Measurements from ENCODE around the gene CHRNB4. TPM values are rescaled to one million over a fixed set of nuclear protein-coding genes. Genes with fewer than 3 reads are reported as not detected.

The CHRNB4 gene
- total RNA-seq, 1 experiment from 2014 or later: not detected

DNA sequence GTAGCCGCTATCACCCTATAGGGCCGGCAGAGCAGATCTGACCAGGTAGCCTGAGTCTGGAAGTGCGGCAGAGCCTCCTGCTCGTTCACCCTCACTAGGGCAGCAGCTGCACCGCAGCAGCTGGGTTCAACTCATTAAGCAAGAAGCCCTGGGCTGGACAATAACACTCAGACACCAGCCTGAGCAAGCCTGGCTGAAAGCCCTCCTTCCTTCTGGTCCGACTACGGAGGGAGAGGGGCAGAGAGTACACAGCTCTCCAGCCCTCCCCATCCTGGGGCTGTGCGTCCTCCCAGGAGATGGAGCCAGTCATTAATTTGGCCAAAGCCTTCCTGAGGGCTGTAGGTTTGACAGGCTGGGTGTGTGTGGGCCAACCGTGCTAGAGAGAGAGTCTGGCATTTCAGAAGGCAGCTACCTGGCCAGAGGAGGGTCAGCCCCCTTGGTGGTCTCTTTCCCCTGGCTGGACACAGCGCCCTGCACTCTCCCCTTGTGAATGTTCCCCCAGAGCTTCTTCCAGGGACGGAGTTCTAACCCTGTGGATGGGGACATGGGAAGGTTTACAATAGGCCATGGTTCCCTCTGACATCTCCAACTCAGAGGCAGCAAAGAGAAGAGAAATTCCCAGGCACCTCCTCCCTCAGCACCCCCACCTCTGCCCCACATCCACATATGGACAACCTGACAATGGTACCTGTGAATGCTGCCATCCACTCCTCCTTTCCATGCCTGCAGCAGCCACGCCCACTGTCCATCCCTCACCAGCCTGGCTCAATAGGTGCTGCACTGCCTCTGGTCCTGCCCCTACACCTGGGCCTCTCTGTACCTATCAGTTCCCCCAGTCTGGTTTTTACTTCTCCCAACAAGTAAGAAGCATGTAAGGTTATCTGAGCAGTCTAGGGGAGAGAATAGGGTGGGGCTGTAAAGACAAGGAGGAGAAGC lies 6.5 kb downstream of the CHRNB4 start:
- no peak for DNase-seq (ENCODE audit: low spot score)

DNA sequence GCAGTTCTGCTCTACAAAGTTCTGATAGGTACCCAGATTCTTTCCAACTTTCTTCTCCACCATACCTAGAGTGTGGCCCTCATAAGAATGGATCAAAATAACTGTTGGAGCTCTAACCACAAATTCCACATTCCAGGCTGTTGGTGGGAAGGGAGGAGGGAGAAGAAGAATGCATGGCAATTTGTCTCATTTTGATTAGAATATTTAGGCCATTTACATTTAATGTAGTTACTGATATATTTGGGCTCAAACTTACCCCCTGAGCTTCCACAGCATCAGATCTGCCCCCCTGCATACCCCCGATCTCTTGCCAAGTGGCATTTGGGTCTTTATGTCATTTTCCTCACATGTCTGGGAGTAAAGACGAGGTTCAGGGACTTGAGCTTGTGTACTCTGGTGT lies 7.7 kb downstream of the CHRNB4 start:
- no peak for DNase-seq (ENCODE audit: low spot score)

DNA sequence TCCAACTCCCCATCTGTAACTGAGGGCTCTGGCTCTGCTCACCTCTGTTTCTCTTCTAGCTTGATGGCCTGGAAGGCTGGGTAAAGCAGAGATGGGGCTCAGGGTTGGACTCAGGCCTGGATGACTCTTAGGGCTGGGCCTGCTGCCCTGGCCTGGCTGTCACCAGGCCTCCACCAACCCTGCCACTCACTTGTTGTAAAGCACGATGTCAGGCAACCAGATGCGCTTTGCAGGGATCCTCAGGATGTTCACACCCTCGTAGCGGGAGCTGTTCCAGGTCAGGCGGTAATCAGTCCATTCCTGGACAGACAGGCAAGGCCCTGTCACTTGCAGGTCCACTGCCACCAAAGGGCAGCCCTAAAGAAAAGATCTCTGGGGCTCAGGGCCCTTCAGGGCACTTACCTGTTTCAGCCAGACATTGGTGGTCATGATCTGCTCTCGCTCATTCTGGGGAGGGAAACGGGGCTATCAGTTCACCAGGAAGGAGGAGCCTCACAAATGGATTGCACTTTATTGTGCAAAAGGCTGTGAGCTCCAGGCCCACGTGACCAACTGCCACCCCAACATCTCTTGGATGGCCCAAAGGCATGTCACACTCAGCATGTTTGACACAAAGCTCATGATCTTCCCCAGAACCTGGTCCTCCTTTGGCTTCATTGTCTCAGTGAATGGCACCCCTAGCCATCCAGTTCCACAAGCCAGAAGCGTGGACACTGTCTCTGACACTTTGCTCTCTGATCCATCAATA lies 9.9 kb downstream of the CHRNB4 start:
- DNase-seq (ENCODE audit: low spot score): no peak

DNA sequence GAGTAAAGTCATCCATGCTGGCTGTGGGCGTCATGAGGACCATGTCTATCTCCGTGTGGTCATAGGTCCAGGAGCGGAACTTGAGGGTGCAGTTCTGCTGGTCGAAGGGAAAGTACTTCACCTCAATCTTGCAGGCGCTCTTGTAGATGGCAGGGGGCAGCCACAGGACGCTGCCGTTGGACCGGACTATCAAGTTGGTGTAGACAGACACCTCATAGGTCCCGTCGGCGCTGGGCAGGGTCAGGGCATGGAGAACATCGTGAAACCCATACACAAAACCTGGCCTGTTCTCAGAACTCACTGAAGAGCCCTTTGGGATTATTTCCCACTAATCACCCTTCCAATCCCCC lies 11.3 kb downstream of the CHRNB4 start:
- no peak for DNase-seq (ENCODE audit: low spot score)

DNA sequence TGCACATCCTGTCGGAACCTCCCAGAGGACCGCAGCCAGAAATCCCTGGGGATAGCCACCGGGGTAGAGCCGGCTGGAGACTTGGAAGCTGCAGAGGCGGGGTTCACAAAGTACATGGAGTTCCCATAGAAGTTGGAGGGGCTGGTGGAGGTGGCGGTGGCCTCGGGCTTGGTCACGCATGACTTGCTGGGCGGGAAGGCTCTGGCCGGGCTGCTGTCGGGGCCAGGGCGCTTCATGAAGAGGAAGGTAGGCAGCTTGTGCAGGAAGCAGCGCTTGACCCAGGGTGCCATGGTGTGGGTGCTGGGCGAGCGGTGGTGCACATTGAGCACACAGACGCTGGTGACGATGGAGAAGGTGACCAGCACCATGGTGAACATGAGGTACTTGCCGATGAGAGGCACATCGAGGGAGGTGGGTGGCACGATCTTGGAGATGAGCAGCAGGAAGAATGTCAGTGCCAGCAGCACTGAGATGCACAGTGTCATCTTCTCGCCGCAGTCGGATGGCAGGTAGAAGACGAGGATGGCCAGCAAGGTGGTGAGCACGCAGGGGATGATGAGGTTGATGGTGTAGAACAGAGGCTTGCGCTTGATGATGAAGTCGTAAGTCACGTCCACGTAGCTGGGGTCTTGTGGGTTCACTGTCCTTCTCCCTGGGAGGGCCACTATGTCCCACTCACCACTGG lies 11.8 kb downstream of the CHRNB4 start:
- no peak for DNase-seq (ENCODE audit: low spot score)

DNA sequence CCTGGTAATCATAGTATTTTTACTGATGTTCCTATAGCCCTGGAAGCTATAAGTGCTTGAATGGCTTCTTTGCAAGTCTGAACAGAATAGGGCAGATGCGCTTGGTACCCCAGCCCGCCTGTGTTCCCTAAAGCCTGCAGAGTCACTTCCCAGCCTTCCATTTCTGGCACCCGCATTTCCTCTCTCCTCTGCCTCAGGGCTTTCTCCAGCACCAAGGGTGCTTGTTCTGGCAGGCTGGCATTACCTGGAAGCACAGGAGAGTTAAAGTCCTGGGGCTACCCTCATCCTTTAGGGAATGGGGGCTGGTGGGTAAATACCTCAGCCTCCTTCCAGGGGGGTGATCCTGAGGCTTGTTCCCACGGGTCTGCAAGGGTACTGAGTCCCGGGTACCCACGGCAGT lies 12.8 kb downstream of the CHRNB4 start:
- DNase-seq (ENCODE audit: low spot score): no peak

DNA sequence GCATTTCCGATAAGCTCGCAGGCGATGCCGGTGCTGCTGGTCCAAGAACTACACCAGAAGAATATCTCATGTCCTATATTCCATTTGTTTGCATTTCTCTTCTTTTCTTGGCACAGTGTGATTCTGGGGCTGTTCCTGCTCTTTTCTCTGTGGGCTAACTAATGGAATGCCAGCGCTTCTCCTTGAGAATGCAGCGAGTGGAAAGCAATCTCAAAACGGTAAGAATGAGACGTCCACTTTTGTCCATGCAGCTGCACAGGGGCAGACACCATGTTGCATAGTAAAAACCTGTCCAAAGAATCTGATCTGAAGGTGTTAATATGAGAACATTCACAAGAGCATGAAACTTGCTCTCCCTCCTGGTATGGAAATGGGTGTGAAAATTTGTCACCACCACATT lies 13.7 kb downstream of the CHRNB4 start:
- DNase-seq (ENCODE audit: low spot score): no peak

DNA sequence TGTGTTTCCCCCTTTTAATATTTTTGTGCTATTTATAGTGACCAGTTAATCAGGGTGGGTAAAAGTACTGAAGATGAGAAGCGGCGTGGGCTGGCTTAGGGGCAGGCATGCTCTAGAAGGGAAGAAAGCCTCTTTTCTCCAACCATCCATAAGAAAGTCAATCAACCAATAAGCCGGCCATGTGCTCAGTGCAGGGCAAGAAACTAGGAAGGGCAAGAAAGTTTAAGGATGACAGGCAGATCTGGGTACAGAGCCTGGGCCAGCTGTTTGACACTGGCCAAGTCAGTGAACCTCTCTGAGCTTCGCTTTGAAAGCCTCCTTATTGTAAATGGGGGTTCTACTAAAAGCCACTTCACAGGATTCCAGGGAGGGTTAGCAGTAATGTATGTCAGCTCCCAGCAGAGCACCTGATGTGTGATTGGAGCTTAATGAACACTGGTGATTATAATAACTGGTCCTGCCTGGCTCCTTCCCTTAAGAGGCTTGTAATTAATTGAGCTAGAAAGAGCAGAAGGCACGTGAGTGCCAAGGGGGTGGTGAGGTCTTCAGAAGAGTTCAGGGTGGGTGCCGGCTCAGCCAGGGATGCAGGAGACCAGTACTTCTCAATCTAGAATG lies 14.5 kb downstream of the CHRNB4 start:
- no peak for DNase-seq (ENCODE audit: low spot score)

DNA sequence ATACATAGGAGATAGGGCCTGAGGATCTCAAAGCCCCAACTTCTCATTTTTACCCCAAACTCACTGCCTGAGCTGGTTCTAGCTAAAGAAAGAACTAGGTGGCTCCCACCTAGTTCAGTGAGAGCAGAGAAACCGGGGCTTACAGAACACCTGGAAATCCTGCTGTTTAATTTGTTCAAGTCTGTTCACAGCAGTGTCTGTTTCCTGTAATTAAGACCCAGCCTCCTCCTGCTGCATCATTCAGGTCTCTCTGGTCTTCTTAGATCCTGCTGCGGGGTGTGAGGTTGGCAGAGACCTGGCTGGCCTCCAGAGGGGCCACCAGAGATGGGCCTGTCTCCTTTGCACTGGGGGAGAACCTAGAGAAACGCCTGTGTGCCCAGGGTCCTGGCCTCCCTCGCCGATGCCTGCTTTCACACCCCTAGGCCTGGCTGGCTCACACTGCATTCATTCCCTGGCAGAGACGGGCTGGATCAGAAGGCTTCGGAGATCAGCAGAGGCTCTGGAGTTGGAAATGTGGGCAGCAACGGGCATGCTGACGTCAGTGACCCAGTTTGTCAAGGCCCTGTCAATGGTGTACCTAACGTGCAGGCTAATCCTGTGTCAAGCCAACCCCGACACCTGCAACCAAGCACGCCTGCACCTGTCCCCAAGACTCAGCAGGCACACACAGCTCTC lies 15.3 kb downstream of the CHRNB4 start:
- no peak for DNase-seq (ENCODE audit: low spot score)

DNA sequence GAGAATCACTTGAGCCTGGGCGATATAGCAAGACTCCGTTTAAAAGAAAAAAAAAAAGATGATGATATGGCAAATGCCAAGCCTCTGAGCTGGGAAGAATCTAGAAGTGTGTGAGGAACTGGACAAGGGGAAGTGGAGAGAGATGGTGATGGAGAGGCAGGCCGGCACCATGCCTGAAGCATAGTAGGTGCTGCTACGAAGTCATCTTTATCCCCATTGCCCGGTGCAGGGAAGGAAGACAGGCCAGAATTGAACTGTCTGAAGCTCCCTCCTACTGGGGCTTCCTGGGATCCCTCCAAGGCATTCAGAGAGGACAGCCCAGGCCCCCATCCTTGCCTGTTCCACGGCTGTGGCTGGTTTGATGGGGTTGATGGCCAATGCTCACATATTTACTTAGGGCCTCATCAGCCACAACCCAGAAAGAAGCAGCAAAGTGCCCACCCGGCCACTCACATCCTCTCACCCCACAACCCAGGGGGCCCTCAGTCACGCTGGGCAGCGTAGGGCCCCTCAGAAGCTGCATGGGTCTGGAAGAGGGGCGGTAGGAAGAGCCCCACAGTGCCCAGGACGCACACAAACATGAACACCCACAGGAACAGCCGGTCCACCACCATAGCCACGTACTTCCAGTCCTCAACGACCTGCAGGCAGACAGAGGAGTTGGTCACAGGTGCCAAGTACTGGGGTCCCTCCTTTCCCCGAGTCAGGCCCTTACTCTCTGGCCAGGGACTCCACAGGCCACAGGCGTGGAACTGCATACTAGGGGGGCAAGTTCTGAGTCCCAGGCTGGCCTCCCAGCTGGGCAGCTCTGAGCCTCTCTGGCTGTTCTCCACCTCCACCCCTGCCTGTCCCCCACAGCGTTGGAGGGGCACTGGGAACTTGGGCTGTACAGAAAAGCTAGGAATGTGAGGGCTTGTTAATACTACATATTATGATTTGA lies 16.1 kb downstream of the CHRNB4 start:
- no peak for DNase-seq (ENCODE audit: low spot score)

DNA sequence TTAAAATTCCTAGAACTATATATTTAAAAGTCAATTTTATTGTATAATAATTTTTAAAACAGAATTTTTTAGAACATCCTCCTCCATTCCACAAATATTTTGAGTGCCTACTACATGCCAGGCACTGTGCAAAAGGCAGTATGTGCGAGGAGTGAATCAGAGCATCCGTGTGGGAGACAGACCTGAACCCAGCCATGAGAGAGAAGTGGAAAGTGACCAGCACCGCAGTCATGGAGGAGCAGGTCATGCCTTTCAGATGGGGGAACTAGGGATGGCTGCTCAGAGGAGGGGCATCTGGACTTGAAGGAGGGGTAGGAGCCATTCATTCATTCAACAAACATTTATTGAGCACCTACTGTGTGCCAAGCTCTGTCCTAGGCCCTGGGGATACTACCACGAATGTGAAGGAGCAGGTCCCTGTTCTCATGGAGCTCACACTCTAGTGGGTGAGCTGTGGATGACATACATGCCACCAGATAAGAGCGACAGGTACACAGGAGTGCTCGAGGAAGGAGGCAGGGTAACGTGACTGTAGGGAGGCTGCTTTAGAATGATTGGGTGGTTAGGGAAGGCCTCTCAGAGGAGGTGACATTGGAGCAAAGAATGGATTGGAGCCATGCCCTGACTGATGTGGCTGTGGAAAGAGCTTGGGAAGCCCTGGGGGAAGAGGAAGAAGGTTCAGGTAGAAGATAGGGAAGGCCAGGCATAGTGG lies 17.1 kb downstream of the CHRNB4 start:
- DNase-seq (ENCODE audit: low spot score): no peak

DNA sequence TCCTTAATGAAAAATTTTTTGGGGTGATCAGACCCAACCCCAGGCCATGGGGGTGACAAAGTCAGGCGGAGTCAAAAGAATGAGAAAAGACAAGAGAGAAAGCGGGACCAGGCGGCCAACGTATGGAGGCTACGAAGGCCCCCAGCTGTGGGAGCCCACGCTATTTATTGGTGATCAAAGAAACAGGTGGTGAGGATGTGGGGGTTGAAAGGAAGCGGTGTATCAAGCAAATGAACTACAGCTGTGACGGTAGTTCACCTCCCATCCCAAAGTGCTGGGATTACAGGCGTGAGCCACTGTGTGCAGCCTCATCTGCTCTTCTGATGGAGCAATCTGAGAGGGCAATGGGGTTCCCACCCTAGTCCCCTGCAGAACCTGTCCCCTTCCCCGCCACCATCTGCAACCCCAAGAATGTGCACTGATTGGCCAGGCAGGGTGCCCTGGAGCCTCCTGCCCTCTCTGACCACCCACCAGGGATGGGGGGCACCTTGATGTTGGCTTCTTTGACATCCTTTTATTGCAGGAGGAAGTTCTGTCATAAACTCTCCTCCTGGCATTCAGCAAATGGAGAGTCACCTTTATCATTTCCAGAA lies 19.1 kb downstream of the CHRNB4 start:
- DNase-seq (ENCODE audit: low spot score): no peak

DNA sequence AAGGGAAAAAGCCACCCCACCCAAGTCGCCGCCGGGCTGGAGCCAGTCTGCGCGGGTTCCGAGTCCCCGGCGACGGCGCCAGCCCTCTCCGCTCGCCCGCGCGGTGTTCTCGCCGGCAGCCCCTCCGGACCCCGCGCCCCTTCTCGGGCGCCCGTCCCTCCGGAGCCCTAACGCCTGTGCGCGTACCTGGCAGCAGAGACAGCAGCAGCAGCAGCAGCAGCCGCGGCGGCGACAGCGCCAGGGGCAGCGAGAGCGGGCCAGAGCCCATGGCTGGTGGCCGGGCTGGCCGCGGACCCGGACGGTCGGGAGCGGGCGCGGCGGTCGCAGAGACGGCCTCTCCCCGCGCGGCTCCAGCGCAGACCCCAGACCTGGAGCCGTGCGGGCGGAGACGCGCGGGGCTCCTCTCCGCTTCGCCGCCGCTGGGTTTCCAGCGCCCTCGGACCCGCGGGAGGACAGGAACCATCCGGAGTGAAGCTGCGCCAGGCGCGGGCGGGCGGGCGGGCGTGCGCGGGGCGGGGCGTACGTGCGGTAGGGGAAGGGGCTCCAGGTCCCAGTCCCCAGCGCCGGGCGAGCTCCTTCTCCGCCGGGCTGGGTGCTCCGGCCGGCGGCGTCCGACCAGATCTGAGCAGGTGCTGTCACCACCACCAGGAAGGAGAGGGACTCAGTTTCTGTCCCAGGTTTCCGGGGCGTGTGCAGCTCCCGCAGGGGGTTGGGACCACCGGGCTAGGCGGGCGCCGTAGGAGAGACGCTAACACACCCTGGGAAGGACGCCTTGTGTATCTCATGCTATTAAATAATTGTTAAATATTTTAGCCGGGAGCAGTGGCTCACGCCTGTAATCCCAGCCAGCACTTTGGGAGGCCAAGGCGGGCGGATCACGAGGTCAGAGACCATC lies 20.2 kb downstream of the CHRNB4 start, which contains the start of gene CHRNA3:
CHRNA3 (minus strand) TSS at position 470 of the 895 bp plus-strand sequence; CDS start at position 268, 202 bp downstream.
- no peak for DNase-seq (ENCODE audit: low spot score)

DNA sequence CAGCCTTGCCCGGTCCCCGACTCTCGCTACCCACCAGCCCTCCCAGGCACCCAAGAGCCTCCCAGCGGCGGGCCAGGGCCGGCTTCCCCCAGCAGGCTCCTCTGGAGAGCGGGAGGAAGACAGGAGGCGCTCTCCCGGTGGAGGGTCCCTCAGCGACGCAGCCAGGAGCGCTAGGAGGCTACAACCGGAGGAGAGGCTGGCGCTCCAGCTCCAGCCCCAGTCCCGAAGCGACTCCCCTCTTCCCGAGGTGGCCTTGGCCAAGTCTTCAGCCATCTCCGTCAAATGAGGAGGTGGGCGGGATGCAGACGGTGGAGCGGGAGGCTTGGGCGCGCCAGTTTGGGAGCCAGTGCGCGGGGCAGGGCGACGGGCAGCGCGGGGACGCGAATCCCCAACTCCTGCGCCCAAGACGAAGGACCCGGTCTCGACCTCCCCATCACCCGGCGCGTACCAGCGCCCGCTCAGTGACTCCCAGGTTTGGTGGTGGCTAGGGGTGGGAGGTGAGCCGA lies 20.9 kb downstream of the CHRNB4 start:
- DNase-seq (ENCODE audit: low spot score): no peak

DNA sequence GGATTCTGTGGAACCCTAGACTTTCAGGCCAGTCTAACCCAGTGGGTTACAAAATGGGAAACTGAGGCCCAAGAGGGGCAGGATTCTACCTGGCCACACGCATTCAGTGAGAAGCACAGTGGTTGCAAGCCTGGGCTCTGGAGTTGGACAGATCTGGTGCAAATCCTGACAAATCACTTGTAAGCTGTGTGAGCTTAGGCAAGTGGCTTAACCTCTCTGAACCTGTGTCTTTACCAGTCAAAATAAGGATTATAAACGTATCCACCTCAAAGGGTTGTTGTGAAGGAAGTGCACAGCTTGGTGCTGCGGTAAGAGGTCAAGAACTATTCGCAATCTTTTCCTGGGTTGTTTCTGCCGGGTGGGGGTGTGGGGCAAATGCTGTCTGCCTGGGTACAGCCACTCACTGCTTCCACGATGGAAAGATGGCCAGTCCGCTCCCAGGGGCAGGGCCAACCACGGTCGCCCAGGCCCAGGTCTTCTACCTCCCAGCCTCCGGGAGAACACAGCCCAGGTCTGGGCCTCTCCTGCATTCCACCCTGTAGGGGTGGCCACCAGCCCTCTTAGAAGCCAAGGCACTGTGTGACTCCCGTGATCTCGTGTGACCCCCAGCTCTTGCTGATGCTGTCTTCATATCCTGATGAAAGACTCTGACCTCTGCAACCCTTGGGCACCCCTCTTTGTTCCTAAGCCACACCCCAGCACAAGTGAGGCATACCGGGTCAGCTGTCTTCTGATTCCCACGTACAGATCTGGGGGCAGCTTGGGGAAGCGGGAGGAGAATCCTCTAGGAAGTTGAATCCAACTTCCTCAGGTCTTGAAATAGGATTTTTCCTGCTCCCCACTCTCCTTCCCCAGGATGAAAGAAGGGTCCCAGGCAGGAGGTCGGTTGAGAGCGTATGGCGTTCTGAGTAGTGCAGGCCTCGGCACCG lies 21.7 kb downstream of the CHRNB4 start:
- no peak for DNase-seq (ENCODE audit: low spot score)

DNA sequence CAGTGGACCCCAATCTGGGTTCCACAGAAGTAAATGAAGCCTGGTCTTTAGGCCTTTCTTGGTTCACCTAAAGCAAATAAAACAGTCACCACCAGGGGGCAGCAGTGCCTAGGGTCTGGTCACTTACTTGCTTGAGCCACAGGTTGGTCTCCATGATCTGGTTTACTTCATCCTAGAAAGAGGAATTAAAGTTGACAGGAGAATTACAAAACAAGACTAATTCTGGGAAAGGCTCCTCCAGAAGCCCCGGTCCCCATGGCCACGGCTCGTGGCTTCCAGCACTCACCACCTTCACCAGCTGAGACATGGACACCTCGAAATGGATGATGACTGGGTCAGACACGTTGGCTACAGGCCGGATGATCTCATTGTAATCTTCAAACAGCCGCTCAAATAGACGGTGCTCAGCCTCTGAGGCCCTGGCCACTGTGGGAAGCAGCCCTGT lies 22.5 kb downstream of the CHRNB4 start:
- DNase-seq (ENCODE audit: low spot score): peak; percentile 74

DNA sequence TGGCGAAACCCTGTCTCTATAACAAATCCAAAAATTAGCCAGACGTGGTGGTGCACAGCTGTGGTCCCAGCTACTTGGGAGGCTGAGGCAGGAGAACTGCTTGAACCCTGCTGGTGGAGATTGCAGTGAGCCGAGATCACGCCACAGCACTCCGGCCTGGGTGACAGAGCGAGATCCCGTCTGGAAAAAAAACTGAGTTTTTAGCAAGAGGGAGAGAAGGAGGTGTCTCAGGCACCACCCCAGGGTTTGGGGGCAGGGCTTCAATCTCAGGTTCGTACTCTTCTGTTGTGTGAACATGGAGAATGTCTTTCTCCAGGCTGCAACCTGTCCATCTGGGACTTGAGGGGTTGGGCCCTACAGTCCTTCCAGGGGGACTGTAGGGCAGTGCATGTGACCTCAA lies 22.9 kb downstream of the CHRNB4 start:
- DNase-seq (ENCODE audit: low spot score): no peak
